Head of caudate nucleus (tissue), 42 donors: Measurements from ENCODE around the gene SET.
A peak's percentile ranks its signal among the peaks of the same experiment; 100 is the strongest.

Experiments
- DNase-seq, 42 donors: peaks; one replicate each; pipeline versions ENCODE4 v3.0.0 to v3.0.0-alpha.2; 2020 to 2021; ENCODE audit warnings: mixed read lengths in 7 of 42
- intact Hi-C: fragments of 100-400 bp; cut with DNase I; formaldehyde crosslinking; loops from one replicate; pipeline ENCODE4 v1.15.0; 2022

SET gene

DNA sequence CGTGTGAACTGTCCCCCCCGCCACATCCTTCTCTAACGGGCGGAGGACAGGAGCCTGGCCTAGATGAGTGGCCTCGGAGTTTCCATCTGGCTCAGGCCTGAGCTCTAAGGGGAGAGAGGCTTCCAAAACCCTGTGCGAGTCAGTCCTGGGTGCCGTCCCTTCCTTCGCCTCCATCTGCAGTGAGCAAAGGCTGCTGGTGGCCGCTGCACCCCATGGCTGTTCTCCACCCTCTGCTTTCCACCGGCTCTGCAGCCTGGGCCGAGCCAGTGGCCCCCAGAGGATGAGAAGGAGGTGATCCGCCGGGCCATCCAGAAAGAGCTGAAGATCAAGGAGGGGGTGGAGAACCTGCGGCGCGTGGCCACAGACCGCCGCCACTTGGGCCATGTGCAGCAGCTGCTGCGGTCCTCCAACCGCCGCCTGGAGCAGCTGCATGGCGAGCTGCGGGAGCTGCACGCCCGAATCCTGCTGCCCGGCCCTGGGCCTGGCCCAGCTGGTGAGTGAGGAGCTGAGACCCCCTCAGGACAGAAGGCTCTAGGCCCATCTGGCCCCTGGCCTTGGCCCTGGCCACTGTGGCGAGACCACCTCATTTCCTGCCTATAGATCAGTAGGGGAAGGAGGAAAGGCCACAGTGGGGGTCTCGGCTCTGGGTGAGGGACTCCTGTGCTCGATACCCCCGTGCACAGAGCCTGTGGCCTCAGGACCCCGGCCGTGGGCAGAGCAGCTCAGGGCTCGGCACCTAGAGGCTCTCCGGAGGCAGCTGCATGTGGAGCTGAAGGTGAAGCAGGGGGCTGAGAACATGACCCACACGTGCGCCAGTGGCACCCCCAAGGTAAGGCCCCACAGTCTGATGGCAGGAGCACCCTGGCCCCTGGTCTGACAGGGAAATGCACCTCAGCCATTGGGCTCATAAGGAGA lies 16.3 kb downstream of the SET start:
- DNase-seq, result peak in 1 of 42 donors; percentile 4
- intact Hi-C loops, result no loop called here

DNA sequence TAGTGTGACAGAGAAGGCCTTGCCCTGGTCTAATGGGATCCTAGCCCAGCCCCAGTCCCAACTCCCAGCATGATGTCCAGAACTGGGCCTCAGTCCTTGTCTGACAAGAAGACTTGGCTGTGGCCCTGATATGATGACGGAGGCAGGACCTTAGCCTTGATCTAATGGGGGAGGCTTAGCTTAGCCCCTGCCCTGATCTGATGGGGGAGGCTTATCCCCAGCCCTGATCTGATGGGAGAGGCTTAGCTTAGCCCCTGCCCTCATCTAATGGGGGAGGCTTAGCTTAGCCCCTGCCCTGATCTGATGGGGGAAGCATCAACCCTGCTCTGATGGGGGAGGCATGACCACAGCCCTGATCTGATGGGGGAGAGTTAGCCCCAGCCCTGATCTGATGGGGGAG lies 17.0 kb downstream of the SET start:
- no peak for DNase-seq
- intact Hi-C loops, result no loop called here

DNA sequence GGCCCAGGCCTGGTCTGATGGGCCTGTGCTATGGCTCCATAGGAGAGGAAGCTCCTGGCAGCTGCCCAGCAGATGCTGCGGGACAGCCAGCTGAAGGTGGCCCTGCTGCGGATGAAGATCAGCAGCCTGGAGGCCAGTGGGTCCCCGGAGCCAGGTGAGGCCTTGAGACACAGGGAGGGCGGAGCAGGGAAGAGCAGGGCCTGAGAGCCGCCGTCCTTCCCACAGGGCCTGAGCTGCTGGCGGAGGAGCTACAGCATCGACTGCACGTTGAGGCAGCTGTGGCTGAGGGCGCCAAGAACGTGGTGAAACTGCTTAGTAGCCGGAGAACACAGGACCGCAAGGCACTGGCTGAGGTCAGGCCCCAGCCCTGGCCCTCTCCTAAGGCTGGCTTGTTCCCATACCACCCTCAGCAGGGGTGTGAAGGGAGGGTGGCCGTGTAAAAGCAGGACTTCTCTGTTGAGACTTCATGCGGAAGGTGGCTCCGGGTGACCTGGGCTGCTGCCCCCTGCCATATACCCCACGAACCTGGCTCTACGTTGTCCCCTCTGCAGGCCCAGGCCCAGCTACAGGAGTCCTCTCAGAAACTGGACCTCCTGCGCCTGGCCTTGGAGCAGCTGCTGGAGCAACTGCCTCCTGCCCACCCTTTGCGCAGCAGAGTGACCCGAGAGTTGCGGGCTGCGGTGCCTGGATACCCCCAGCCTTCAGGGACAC lies 17.8 kb downstream of the SET start:
- DNase-seq, result peak in 1 of 42 donors; percentile 5
- intact Hi-C loops, result no loop called here

DNA sequence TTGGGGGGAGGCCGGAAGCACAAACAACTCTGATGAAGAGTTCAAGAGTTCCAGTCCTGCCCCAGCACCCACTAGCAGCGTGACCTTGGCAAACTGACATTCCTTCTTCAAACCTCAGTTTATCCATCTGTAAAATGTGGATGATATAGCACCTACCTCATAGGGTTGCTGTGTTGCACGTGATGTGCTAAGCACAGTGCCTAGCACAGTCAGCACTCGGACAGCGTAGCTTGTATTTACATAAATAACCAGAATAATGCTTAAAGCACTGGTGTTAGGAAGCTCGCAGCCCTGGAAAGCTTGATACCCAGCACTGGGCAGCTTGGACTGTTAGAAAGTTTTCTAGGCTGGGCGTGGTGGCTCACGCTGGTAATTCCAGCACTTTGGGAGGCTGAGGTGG lies 18.4 kb downstream of the SET start:
- intact Hi-C loops, result no loop called here
- peak in 1 of 42 donors; percentile 3 for DNase-seq

DNA sequence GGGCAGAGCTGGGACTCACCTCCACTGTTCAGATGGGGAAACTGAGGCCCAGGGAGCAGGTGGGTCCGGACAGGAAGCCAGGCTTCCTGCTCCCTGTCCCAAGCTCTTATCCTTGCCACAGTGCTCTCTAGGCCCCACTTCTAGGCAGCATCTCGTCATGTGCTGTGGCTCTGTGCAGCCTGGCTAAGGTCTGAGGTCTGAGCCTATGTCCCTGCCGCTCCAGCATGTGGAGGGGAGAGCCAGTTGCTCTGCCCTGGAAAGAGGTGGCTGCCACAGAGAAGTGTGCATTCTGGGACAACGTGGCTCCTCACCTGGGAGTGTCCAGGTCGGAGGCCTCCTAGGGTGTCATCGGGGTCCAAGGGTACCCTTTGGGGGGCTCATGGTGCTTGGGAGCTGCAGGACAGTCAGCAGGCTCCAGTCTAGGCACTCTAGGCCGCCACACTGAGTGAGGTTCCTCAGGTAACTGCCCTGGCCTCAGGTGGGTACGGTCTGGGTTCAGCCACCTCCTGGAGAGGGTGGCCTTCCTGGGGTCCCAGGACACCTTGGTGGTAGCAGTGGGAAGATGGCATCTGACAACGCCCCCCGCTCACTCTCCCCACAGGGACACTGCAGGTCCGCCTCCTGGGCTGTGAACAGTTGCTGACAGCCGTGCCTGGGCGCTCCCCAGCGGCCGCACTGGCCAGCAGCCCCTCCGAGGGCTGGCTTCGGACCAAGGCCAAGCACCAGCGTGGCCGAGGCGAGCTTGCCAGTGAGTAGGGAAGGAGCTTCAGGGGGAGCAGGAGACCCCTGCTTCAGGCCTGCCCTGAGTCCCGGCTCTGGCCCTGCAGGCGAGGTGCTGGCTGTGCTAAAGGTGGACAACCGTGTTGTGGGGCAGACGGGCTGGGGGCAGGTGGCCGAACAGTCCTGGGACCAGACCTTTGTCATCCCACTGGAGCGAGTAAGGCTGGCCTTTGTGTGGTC lies 23.7 kb downstream of the SET start:
- DNase-seq, result peak in 1 of 42 donors; percentile 33
- intact Hi-C loops, result no loop called here

DNA sequence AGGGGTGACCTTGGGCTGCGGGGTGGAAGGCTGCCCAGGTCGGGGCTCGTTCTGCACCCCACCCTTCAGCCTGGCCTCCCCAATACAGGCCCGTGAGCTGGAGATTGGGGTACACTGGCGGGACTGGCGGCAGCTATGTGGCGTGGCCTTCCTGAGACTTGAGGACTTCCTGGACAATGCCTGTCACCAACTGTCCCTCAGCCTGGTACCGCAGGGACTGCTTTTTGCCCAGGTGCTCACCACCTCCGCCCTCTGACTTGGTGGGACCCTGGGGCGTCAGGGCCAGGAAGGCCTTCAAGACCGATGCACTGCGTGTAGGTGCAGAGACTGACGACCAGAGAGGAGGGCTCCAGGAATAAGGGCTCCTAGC lies 24.4 kb downstream of the SET start:
- DNase-seq, result no peak
- intact Hi-C loops, result no loop called here

DNA sequence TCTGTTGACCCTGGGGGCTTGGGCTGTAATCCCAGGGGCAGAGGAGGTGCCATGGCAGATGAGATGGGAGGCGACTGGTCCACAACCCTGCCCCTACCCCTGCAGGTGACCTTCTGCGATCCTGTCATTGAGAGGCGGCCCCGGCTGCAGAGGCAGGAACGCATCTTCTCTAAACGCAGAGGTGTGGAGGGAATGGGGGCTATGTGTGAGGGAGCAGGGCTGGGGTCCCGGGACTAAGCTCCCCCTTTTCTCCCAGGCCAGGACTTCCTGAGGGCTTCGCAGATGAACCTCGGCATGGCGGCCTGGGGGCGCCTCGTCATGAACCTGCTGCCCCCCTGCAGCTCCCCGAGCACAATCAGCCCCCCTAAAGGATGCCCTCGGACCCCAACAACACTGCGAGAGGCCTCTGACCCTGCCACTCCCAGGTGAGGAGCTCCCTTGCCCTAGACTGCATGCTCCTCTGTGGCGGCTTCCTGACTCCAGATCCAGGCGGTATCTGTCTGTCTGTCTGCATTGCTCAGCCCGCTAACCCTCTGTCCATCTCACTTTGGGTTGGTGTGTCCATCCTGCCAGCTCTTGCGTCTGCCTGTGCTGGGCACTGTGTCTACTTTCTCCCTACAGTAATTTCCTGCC lies 25.0 kb downstream of the SET start:
- intact Hi-C loops, result no loop called here
- DNase-seq, result peak in 1 of 42 donors; percentile 29

DNA sequence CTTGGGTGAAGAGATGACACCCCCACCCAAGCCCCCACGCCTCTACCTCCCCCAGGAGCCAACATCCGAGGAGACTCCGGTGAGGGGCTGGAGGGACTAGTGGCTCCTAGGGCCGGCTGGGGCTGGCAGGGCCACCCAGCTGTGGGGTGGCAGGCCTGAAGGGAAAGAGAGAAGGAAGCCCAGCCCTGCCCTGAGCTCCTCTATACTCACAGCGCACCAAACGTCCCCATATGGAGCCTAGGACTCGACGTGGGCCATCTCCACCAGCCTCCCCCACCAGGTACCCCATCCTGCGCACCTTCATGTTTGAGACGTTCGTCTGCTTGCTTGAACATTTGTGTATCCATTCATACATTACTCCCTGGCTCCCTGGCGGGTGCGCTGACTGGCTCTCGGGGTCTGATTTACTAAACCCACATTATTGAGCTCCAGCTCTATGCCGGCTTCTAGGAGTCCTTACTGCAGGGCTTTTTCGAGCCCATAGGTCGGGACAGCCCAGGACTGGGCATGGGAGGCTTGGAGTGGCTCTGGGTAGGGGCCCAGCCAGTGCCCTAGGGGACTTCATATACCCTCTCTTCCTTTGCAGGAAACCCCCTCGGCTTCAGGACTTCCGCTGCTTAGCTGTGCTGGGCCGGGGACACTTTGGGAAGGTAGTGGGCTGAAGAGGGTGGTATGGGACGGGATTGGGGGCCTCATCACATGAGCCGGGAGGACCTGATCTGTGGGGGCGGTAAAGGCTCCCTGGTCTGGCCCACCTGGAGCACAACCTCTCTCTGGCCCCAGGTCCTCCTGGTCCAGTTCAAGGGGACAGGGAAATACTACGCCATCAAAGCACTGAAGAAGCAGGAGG lies 25.8 kb downstream of the SET start:
- intact Hi-C loops, result no loop called here
- peak in 1 of 42 donors; percentile 36 for DNase-seq

DNA sequence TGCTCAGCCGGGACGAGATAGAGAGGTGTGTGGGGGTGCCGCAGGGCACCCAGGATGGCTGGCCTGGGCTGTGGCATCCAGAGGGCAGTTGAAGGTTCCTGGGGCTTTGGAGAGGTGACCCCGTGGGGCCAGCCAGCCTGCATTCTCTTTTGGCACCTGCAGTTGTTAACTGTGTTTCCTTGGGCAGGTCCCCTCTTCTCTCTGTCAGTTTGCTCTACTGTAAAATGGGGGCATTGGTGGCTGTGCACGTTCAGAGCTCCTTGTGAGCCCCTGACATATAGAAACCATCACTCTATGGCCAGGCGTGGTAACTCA lies 26.4 kb downstream of the SET start:
- intact Hi-C loops, result no loop called here
- DNase-seq, result peak in 1 of 42 donors; percentile 10

DNA sequence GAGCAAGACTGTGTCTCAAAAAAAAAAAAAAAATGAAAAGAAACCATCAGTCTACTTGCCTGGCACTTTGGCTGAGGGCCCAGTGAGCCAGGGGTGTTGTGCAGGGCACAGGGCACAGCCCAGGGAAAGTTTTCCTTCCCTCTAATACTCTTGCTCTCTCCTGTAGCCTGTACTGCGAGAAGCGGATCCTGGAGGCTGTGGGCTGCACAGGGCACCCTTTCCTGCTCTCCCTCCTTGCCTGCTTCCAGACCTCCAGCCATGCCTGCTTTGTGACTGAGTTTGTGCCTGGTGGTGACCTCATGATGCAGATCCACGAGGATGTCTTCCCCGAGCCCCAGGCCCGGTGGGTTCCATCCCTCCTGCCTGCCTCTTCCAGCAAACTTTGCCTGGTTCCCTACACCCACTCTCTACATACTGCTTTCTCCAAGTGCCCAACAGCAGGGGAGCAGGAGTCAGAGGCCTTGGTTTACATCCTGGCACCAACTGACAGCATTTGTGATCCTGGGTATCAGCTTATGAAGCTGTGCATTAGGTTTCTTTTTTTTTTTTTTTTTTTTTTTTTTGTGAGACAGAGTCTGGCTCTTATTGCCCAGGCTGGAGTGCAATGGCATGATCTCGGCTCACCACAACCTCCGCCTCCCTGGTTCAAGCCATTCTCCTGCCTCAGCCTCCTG lies 27.7 kb downstream of the SET start:
- DNase-seq, result no peak
- intact Hi-C loops, result no loop called here

DNA sequence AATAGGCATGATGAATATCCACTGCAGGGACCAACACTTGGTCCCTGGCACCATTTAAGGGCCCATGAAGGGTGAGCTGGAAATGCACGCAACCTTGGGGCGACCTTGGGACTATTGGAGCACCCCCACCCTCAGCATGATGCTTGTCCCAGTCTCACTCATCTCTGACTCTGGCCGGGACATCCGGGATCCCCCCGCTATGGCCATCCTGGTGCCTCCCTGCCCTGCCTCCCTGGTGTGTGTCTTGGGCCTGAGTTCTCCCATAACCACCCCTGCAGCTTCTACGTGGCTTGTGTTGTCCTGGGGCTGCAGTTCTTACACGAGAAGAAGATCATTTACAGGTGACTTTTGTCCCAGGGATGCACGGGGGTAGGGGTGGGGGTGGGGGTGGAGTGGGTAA lies 29.0 kb downstream of the SET start:
- no peak for DNase-seq
- intact Hi-C loops, result no loop called here

DNA sequence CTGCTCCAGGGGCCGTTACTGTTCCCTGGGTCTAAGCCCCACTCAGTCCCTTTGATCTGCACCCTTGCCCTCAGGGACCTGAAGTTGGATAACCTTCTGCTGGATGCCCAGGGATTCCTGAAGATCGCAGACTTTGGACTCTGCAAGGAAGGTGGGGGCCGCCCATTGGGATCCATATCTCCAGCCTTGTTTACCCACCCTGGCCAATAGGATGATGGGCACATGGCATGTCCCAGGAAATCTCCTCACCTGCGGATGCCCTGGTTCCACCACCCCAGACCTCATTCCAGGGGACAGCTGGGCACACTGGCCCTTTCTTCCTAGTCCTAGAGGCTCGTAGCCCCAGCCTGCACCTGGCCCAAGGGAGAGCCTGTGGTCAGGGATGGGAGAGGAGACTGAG lies 29.5 kb downstream of the SET start:
- intact Hi-C loops, result no loop called here
- DNase-seq, result no peak

DNA sequence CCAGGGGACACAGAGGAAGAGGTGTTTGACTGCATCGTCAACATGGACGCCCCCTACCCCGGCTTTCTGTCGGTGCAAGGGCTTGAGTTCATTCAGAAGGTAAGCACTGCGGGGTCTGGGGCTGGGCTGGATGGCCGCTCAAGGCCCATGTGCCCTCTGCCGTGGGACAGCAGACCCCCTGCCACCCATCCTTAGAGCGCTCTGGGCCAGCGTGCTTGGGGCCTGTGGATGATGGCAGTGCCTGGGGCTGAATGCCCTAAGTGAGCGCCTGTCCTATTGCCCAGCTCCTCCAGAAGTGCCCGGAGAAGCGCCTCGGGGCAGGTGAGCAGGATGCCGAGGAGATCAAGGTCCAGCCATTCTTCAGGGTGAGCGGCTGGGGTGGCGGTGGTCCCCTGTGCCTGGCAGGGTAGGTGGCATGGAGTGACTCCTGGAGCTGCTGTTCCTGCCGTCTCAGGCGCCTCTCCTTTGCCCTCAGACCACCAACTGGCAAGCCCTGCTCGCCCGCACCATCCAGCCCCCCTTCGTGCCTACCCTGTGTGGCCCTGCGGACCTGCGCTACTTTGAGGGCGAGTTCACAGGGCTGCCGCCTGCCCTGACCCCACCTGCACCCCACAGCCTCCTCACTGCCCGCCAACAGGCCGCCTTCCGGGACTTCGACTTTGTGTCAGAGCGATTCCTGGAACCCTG lies 31.0 kb downstream of the SET start:
- intact Hi-C loops, result no loop called here

DNA sequence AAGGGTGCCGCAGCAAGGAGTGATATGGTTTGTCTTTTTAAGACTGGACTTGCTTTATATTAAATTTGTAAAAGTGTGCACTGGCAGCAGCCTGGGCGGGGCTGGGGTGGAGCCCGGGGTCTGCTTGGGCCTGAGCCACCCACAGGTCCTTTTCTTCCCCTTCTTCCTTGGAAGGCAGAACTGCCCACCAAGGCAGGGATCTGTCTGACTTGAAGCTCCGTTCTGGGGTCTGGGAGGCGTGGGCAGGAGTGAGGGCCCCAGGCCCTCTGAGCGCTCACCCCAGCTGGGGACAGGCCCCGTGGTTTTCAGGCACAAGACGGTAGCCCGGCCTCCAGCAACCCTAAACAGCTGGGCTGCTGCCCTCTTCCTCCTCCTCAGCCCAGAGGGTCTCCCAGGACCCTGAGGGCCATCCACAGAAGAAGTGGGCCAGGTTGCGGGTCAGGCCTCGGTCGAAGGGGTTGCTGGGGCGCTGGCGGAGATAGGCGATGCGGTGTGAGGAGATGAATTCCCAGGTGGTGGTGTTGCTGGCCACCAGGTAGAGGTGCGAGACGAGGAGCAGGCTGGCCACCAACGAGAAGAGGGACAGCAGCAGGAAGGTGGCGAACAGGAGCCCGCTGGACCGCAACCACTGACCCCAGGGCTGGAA lies 31.9 kb downstream of the SET start:
- intact Hi-C loops, result no loop called here
- DNase-seq, result no peak

More for the DNA sequence above, 31.0 kb downstream of the SET start:
- no peak for DNase-seq

DNA sequence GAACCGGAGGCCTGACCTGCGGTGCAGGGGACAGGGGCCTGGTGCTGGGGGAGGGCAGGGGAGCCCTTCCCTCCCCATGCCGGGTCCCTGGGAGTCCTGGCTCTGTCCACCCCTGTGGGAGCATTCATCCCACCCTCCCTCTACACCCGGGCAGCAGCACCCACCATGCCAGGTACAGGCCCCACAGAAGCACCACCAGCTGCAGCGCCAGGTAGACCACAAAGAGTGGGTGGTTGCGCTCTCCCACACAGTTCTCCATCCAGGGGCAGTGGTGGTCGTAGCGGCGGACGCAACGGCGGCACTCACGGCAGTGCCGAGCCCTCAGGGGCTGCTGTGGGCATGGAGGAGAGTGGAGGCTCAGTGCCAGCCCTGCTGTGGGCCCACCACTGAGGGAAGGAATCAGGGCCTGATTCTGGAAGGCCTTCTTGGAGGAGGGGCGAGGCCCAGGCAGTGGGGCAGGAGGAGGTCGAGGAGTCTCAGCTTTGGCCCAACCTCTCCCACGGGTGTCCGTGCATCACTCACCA lies 32.5 kb downstream of the SET start:
- intact Hi-C loops, result no loop called here
- DNase-seq, result no peak
